ENCODE data around the gene MARCHF6.
"Not testable (repeated sequence)": the region's sequence is repeated elsewhere in the genome, so short reads cannot be mapped to it uniquely, and the experiment has no call there.

The MARCHF6 gene

DNA sequence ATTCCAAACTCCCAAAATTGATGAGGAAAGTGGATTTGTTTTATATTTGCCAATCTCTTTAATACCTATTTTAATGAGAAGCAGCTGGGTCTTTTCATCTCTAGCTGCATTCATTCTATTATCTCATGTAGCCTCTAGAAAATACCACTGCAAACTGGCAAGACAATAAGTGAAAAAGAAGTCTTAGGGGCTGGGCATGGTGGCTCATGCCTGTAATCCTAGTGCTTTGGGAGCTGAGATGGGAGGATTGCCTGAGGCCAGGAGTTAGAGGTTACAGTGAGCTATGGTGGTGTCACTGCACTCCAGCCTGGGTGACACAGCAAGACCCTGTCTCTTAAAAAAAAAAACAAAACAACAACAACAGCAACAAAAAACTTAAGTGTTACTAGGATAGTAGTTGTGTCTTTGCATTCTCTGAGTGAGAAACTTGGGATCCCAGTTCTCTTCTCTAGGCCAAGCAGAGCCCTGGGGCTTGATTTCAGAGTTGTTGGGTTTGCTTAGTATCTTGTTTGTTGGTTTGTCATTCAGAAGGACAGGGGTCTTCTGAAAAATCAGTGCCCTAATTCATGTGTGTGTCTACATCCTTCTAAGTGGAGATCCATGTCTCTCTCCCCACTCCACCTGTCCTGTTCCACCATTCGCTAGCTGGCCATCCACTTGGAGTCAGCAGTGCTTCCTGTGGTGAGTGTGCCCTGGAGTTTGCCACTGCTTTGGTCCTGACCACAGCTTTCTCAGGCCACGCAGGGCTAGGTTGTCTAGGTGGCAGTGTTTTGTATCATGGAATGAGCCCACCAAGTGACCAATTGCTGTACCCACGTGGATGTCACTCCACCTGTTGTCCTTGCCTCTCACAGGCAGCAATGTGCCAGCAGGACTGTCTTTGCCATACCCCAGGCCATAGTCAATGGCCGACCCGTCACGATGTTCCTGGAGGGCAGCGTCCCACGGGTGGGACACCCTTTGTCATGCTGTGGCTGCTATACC is 19.5 kb downstream of the MARCHF6 start:
- Mint-ChIP-seq H3K9me3 (no peaks in the 10 kb centered on the region), H3K27me3 (no peaks in the 10 kb centered on the region), H3K4me3 (no peak overlapping the region), H3K27ac (no peak overlapping the region), H3K36me3 (ENCODE audit: low read depth) (peaks cover 26% of the 10 kb centered on the region), H3K4me1 (peaks cover 81% of the 10 kb centered on the region)
- ATAC-seq (no peak), DNase-seq (no peak)

GRCh38 chr5:10374046-10375022 is 20.8 kb downstream of the MARCHF6 start:
- H3K4me3 Mint-ChIP-seq, result no peak overlapping the region
- ATAC-seq (no peak), DNase-seq (no peak)
- no peaks in the 10 kb centered on the region for H3K27me3 Mint-ChIP-seq
- H3K9me3 Mint-ChIP-seq, result no peaks in the 10 kb centered on the region
- H3K36me3 Mint-ChIP-seq (ENCODE audit: low read depth), result peaks cover 22% of the 10 kb centered on the region
- H3K27ac Mint-ChIP-seq, result peak overlapping the region; percentile 21
- H3K4me1 Mint-ChIP-seq, result peaks cover 71% of the 10 kb centered on the region

DNA sequence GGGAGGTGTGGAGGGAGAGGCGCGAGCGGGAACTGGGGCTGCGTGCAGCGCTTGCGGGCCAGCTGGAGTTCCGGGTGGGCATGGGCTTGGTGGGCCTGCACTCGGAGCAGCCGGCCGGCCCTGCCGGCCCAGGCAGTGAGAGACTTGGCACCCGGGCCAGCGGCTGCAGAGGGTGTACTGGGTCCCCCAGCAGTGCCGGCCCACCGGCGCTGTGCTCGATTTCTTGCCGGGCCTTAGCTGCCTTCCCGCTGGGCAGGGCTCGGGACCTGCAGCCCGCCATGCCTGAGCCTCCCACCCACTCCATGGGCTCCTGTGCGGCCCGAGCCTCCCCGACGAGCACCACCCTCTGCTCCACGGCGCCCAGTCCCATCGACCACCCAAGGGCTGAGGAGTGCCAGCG is 21.7 kb downstream of the MARCHF6 start:
- H3K4me1 Mint-ChIP-seq, result peaks cover 66% of the 10 kb centered on the region
- not testable (repeated sequence) for DNase-seq, H3K4me3 Mint-ChIP-seq, H3K27me3 Mint-ChIP-seq, H3K9me3 Mint-ChIP-seq, ATAC-seq, H3K27ac Mint-ChIP-seq
- peaks cover 19% of the 10 kb centered on the region for H3K36me3 Mint-ChIP-seq (ENCODE audit: low read depth)

DNA sequence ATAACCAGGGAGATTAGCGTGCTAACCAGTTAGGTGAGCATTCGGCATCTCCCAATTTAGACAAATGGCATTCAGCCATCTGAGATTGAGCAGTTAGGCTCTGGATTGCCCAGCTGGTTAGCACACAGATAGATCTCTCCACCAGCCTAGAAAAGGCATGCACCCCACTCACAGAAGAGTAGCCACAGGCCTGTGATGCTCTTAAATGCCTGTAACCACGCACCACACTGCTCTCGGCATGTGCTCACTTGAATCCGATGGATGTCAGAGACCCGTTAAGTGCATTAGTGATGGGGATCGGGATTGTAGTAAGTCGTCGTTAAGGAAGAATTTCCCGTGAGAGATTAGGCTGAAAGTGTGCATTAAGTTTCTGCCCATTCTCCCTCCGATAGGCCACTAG is 23.0 kb downstream of the MARCHF6 start:
- ATAC-seq (no peak), DNase-seq (no peak)
- Mint-ChIP-seq H3K9me3 (no peaks in the 10 kb centered on the region), H3K36me3 (ENCODE audit: low read depth) (peaks cover 24% of the 10 kb centered on the region), H3K27me3 (no peaks in the 10 kb centered on the region), H3K4me3 (no peak overlapping the region), H3K27ac (no peak overlapping the region), H3K4me1 (peaks cover 55% of the 10 kb centered on the region)

GRCh38 chr5:10377081-10377480 is 23.6 kb downstream of the MARCHF6 start:
- no peaks in the 10 kb centered on the region for H3K27me3 Mint-ChIP-seq
- H3K4me1 Mint-ChIP-seq, result peaks cover 51% of the 10 kb centered on the region
- no peak for DNase-seq
- peak; percentile 24 for ATAC-seq
- no peaks in the 10 kb centered on the region for H3K9me3 Mint-ChIP-seq
- H3K36me3 Mint-ChIP-seq (ENCODE audit: low read depth), result peaks cover 29% of the 10 kb centered on the region
- H3K27ac Mint-ChIP-seq, result peak overlapping the region; percentile 19
- H3K4me3 Mint-ChIP-seq, result no peak overlapping the region

DNA sequence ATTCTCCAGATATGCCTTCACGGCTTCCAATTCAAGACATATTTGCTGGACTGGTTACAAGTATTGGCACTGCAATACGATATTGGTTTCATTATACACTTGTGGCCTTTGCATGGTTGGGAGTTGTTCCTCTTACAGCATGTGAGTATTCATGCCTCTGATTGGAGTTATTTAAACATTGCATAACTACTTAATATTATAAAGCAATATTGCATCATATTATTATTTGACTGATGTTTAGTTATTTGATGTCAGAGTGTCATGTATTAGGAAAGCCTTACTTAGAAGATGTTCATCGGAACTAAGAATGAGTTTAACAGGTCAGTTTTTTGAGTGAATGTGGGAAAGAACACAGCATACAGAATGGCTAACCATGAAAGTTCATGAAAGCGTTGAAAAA is 28.3 kb downstream of the MARCHF6 start:
- peaks cover 10% of the 10 kb centered on the region for H3K4me1 Mint-ChIP-seq
- H3K27me3 Mint-ChIP-seq, result no peaks in the 10 kb centered on the region
- peaks cover 35% of the 10 kb centered on the region for H3K36me3 Mint-ChIP-seq (ENCODE audit: low read depth)
- H3K4me3 Mint-ChIP-seq, result no peak overlapping the region
- no peak for ATAC-seq
- DNase-seq, result no peak
- no peaks in the 10 kb centered on the region for H3K9me3 Mint-ChIP-seq
- no peak overlapping the region for H3K27ac Mint-ChIP-seq

- no peaks in the 10 kb centered on the region for H3K9me3 Mint-ChIP-seq
- no peak overlapping the region for H3K4me3 Mint-ChIP-seq
- DNase-seq, result no peak
- ATAC-seq, result no peak
- H3K27ac Mint-ChIP-seq, result no peak overlapping the region
- no peaks in the 10 kb centered on the region for H3K4me1 Mint-ChIP-seq
- H3K36me3 Mint-ChIP-seq (ENCODE audit: low read depth), result peaks cover 33% of the 10 kb centered on the region
- no peaks in the 10 kb centered on the region for H3K27me3 Mint-ChIP-seq
Measured at GRCh38 chr5:10384483-10384882, 31.0 kb downstream of the MARCHF6 start.

GRCh38 chr5:10387690-10388089 is 34.2 kb downstream of the MARCHF6 start:
- Mint-ChIP-seq H3K4me1 (no peaks in the 10 kb centered on the region), H3K27me3 (no peaks in the 10 kb centered on the region), H3K4me3 (no peak overlapping the region), H3K36me3 (ENCODE audit: low read depth) (peaks cover 44% of the 10 kb centered on the region), H3K27ac (no peak overlapping the region), H3K9me3 (no peaks in the 10 kb centered on the region)
- DNase-seq (no peak), ATAC-seq (no peak)

- H3K4me1 Mint-ChIP-seq, result no peaks in the 10 kb centered on the region
- ATAC-seq (no peak), DNase-seq (no peak)
- no peak overlapping the region for H3K4me3 Mint-ChIP-seq
- H3K9me3 Mint-ChIP-seq, result no peaks in the 10 kb centered on the region
- H3K27me3 Mint-ChIP-seq, result no peaks in the 10 kb centered on the region
- H3K36me3 Mint-ChIP-seq (ENCODE audit: low read depth), result peaks cover 51% of the 10 kb centered on the region
- H3K27ac Mint-ChIP-seq, result no peak overlapping the region
Measured at GRCh38 chr5:10391130-10391529, 37.6 kb downstream of the MARCHF6 start.

DNA sequence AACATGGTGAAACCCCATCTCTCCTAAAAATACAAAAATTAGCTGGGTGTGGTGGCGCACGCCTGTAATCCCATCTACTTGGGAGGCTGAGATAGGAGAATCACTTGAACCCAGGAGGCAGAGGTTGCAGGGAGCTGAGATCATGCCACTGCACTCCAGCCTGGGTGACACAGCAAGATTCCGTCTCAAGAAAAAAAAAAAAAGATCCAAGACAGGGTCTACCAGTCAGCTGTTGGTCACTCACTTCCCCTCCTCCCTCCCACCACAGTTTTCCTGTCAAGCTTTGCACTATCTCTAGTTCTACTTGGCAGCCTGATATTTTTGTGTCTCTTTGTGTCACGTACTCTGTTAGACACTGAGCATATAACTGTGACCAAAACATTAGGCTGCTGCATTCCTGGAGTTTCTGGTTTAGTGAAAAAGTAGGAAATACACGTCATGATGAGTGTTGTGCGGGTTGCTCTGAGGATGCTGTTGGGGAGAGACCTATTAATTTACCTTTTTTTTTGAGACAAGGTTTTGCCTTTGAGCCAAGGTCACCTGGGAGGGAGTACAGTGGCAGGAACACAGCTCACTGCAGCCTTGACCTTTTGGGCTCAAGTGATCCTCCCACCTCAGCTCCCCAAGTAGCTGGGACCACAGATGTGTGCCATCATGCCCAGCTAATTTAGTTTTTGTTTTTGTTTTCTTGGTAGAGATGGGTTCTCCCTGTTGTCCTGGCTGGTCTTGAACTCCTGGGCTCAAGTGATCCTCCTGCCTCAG is 39.3 kb downstream of the MARCHF6 start:
- H3K27me3 Mint-ChIP-seq, H3K4me3 Mint-ChIP-seq, H3K9me3 Mint-ChIP-seq, DNase-seq, H3K4me1 Mint-ChIP-seq, H3K27ac Mint-ChIP-seq, ATAC-seq: not testable (repeated sequence)
- peaks cover 56% of the 10 kb centered on the region for H3K36me3 Mint-ChIP-seq (ENCODE audit: low read depth)

DNA sequence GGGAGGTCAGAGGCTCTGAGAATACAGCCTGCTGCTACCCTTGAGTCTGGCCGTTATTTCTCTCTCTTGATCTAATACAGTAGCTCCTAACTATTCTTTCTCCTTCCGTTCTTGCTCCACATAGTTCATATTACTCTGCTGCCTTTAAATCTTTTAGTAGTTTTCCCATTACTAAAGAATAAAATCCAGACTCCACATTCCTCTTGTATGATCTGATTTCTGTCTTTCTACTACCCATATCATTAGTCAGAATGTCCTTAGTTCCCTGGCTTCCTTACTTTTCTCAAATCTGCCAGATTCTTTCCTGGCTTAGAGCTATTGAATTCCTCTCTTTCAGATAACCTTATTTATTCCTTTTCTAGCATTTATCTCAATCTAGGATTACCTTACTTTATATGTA is 40.0 kb downstream of the MARCHF6 start:
- no peak for DNase-seq
- Mint-ChIP-seq H3K27ac (no peak overlapping the region), H3K9me3 (no peaks in the 10 kb centered on the region), H3K4me3 (no peak overlapping the region), H3K4me1 (no peaks in the 10 kb centered on the region), H3K27me3 (no peaks in the 10 kb centered on the region), H3K36me3 (ENCODE audit: low read depth) (peaks cover 55% of the 10 kb centered on the region)
- no peak for ATAC-seq

DNA sequence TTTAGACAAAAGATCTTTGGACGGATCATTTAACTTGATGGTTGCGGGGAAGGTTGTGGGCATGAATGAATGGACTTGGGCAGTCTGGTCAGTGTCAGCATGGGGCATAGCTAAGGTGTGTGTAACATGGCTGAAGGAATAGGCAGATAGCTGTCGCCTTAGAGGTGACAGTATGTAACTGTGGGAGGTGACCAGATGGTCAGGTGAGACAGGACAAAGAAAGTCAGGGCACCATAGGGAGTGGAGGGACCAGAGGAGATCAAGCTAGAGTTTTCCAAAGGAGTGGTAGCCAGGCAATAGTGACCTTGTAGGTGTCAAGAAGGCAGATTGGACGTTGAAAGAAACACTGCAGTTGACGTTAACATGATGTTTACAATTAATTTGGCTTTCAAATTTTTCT is 43.1 kb downstream of the MARCHF6 start:
- no peak for DNase-seq
- ATAC-seq, result no peak
- no peaks in the 10 kb centered on the region for H3K27me3 Mint-ChIP-seq
- no peaks in the 10 kb centered on the region for H3K9me3 Mint-ChIP-seq
- no peak overlapping the region for H3K4me3 Mint-ChIP-seq
- peaks cover 40% of the 10 kb centered on the region for H3K36me3 Mint-ChIP-seq (ENCODE audit: low read depth)
- no peak overlapping the region for H3K27ac Mint-ChIP-seq
- H3K4me1 Mint-ChIP-seq, result no peaks in the 10 kb centered on the region

DNA sequence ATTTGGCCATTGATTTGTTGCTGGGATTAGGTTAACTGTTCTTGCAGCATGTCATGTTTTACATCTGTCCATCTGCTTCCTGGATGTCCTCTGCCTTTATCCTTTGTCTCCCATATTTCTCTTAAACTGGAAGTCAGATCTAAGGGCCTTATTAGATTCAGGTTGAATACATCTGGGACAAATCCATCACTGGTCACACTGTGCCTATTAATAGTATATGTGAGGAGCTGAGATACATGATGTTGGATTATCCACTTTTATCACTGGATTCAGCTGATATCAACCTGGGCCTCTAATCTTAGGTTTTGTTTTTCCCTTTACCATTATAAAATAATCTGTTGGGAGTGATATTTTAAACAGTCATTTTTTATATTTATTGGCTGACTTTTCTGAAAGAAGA is 46.3 kb downstream of the MARCHF6 start:
- Mint-ChIP-seq H3K27ac (no peak overlapping the region), H3K4me1 (no peaks in the 10 kb centered on the region), H3K36me3 (ENCODE audit: low read depth) (peaks cover 33% of the 10 kb centered on the region), H3K9me3 (no peaks in the 10 kb centered on the region), H3K27me3 (no peaks in the 10 kb centered on the region), H3K4me3 (no peak overlapping the region)
- ATAC-seq, result no peak
- no peak for DNase-seq

GRCh38 chr5:10400411-10400810 is 46.9 kb downstream of the MARCHF6 start:
- Mint-ChIP-seq H3K4me1 (no peaks in the 10 kb centered on the region), H3K36me3 (ENCODE audit: low read depth) (peaks cover 30% of the 10 kb centered on the region), H3K4me3 (no peak overlapping the region), H3K27me3 (no peaks in the 10 kb centered on the region), H3K9me3 (no peaks in the 10 kb centered on the region), H3K27ac (no peak overlapping the region)
- no peak for DNase-seq
- ATAC-seq, result no peak

All from activated naive CD8-positive, alpha-beta T cell treated with anti-CD3 and anti-CD28 coated beads, Interleukin-2, amount 50 U/mL, for 24 hours (primary cell).